ENCODE measurements around the gene OOSP4B. TPM values are rescaled to one million over a fixed set of nuclear protein-coding genes. Genes with fewer than 3 reads are reported as not detected.
"Not testable (repeated sequence)": the region's sequence is repeated elsewhere in the genome, so short reads cannot be mapped to it uniquely, and the experiment has no call there.

Gene OOSP4B
- total RNA-seq, 4 donors from 2014 or later = not detected

DNA sequence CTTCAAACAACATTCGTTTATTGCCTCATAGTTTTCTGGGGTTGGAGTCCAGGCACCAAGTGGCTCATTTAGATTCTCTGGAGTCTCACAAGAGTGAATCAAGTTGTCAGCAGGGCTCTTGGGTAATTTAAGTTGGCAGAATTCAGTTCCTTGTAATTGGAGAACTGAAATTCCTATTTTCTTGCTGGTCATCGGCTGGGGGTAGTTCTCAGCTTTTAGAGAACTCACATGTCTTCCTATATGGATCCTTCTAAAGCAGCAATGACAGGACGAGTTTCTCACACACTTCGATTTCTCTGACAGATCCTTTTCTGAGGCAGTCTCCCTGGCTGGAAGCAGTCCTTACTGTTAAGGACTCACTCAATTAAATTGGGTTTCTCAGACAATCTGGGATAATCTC, 17.3 kb upstream of the OOSP4B start:
- no peak for DNase-seq
- no peaks in the 10 kb centered on the region for H3K27me3 ChIP-seq
- H3K4me1 ChIP-seq = no peaks in the 10 kb centered on the region
- TF ChIP-seq POLR2A (IDR thresholded peaks at IDR 0.05) = no peak
- TF ChIP-seq, protein P1, sequence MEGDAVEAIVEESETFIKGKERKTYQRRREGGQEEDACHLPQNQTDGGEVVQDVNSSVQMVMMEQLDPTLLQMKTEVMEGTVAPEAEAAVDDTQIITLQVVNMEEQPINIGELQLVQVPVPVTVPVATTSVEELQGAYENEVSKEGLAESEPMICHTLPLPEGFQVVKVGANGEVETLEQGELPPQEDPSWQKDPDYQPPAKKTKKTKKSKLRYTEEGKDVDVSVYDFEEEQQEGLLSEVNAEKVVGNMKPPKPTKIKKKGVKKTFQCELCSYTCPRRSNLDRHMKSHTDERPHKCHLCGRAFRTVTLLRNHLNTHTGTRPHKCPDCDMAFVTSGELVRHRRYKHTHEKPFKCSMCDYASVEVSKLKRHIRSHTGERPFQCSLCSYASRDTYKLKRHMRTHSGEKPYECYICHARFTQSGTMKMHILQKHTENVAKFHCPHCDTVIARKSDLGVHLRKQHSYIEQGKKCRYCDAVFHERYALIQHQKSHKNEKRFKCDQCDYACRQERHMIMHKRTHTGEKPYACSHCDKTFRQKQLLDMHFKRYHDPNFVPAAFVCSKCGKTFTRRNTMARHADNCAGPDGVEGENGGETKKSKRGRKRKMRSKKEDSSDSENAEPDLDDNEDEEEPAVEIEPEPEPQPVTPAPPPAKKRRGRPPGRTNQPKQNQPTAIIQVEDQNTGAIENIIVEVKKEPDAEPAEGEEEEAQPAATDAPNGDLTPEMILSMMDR (IDR thresholded peaks at IDR 0.05) = no peak
- intact Hi-C loops (cut with DNase I; ENCODE audit: low total_unique reads) = no loop called here
- H3K36me3 ChIP-seq = no peaks in the 10 kb centered on the region
- no peak overlapping the region for H3K4me3 ChIP-seq
- H3K9me3 ChIP-seq = no peaks in the 10 kb centered on the region
- no peak overlapping the region for H3K27ac ChIP-seq

DNA sequence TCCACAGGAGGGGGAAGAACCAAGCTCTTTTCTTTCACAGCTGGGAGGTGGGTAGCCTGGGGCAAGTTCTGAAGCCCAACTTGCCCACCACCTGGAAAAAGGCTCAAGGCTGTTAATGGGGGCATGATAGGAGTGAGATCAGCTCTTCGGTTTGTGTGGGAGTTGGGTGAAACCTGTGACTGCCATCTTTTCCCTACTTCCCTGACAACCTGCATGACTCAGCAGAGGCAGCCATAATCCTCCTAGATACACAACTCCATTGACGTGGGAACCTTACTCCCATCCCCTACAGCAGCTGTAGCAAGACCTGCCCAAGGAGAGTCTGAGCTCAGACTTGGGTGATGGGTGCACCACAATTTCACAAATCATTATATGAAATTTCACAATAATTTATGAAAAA, 13.3 kb upstream of the OOSP4B start:
- Histone ChIP-seq H3K36me3 (no peaks in the 10 kb centered on the region), H3K27me3 (no peaks in the 10 kb centered on the region), H3K9me3 (no peaks in the 10 kb centered on the region), H3K4me3 (no peak overlapping the region), H3K4me1 (no peaks in the 10 kb centered on the region), H3K27ac (no peak overlapping the region)
- TF ChIP-seq, protein P1 (IDR thresholded peaks at IDR 0.05) = no peak
- no peak for TF ChIP-seq POLR2A (IDR thresholded peaks at IDR 0.05)
- no peak for DNase-seq
- intact Hi-C loops (cut with DNase I; ENCODE audit: low total_unique reads) = no loop called here

- Histone ChIP-seq H3K4me3 (no peak overlapping the region), H3K27me3 (no peaks in the 10 kb centered on the region), H3K9me3 (no peaks in the 10 kb centered on the region), H3K4me1 (no peaks in the 10 kb centered on the region), H3K27ac (no peak overlapping the region), H3K36me3 (no peaks in the 10 kb centered on the region)
- intact Hi-C loops (cut with DNase I; ENCODE audit: low total_unique reads) = no loop called here
- no peak for DNase-seq
- TF ChIP-seq, protein P1 (IDR thresholded peaks at IDR 0.05) = no peak
- TF ChIP-seq POLR2A (IDR thresholded peaks at IDR 0.05) = no peak
Measured at GRCh38 chr11:60005360-60005759, 11.6 kb upstream of the OOSP4B start.

GRCh38 chr11:60018058-60018457, 1.1 kb downstream of the OOSP4B start:
- no peak for DNase-seq
- intact Hi-C loops (cut with DNase I; ENCODE audit: low total_unique reads) = no loop called here

DNA sequence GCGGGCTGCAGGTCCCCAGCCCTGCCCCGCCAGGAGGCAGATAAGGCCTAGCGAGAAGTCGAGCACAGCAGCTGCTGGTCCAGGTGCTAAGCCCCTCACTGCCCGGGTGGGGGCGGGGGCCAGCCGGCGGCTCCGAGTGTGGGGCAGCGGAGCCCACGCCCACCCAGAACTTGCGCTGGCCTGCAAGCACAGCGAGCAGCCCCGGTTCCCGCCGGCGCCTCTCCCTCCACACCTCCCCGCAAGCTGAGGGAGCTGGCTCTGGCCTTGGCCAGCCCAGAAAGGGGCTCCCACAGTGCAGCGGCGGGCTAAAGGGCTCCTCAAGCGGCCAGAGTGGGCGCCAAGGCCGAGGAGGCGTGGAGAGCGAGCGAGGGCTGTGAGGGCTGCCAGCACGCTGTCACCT, 3.4 kb downstream of the OOSP4B start:
- intact Hi-C loops (cut with DNase I; ENCODE audit: low total_unique reads); H3K4me1 ChIP-seq; H3K9me3 ChIP-seq; H3K36me3 ChIP-seq; DNase-seq; H3K27ac ChIP-seq; H3K27me3 ChIP-seq; H3K4me3 ChIP-seq: not testable (repeated sequence)

More at GRCh38 chr11:60018058-60018457, 1.1 kb downstream of the OOSP4B start:
- no peaks in the 10 kb centered on the region for H3K9me3 ChIP-seq
- no peaks in the 10 kb centered on the region for H3K36me3 ChIP-seq
- H3K27ac ChIP-seq = no peak overlapping the region
- H3K4me1 ChIP-seq = no peaks in the 10 kb centered on the region
- H3K4me3 ChIP-seq = no peak overlapping the region
- H3K27me3 ChIP-seq = no peaks in the 10 kb centered on the region
- TF ChIP-seq POLR2A (IDR thresholded peaks at IDR 0.05) = no peak
- TF ChIP-seq, protein P1 (IDR thresholded peaks at IDR 0.05) = no peak

DNA sequence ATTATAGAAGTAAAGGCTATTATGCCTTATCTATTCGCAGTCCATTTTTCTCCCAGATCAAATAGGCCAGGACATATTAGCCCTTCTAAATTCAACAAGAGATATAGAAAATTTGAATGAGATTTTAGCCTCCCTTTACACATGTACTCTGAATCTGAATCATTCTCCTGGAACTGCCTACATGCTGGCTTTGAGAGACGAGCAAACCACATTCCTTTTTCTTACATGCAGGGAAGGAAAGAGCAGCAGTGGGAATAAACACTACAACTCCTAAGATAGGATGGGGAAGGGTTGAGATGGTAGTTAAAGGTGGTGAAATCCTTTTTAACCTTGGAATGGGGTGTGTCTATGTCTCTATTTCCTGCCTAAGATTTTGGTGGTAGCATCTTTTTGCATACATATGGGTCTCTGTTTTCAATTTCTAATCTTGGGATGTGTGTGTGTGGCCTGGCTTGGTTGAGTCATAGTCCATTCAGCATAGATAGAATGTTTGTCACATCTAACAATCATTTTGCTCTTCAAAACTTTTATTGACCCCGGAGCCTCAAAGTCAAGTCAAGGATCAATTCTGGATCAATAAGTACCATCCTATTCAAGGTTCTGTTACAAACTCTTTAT, 12.1 kb downstream of the OOSP4B start:
- H3K27me3 ChIP-seq = no peaks in the 10 kb centered on the region
- H3K4me3 ChIP-seq = no peak overlapping the region
- no peaks in the 10 kb centered on the region for H3K4me1 ChIP-seq
- TF ChIP-seq POLR2A (IDR thresholded peaks at IDR 0.05) = no peak
- TF ChIP-seq, protein P1 (IDR thresholded peaks at IDR 0.05) = no peak
- intact Hi-C loops (cut with DNase I; ENCODE audit: low total_unique reads) = no loop called here
- H3K36me3 ChIP-seq = no peaks in the 10 kb centered on the region
- no peak overlapping the region for H3K27ac ChIP-seq
- no peak for DNase-seq
- H3K9me3 ChIP-seq = no peaks in the 10 kb centered on the region
